Astrocyte of the cerebellum (primary cell): Measurements from ENCODE around the gene CCDC136.

ENCODE experiments used
- DNase-seq: peaks from one replicate; pipeline ENCODE4 v3.0.0-alpha.2; 2011; ENCODE audit warnings: low read depth
- H3K4me3 ChIP-seq: 2 replicates; pipeline ENCODE4 v1.5.1; 2011; ENCODE audit warnings: mild to moderate bottlenecking, low read depth, low read length, moderate library complexity
- in situ Hi-C: cut with HindIII; loops from 2 replicates; pipeline ENCODE4 v1.10.0; 2017; ENCODE audit warnings: low sequenced_read_pairs
- TF ChIP-seq, protein P1 (sequence below): IDR thresholded peaks from 2 replicates; pipeline ENCODE4 v1.5.1; 2012; ENCODE audit warnings: low read length, low read depth, moderate library complexity, mild to moderate bottlenecking; ENCODE audit errors: missing control alignments

The CCDC136 gene

DNA sequence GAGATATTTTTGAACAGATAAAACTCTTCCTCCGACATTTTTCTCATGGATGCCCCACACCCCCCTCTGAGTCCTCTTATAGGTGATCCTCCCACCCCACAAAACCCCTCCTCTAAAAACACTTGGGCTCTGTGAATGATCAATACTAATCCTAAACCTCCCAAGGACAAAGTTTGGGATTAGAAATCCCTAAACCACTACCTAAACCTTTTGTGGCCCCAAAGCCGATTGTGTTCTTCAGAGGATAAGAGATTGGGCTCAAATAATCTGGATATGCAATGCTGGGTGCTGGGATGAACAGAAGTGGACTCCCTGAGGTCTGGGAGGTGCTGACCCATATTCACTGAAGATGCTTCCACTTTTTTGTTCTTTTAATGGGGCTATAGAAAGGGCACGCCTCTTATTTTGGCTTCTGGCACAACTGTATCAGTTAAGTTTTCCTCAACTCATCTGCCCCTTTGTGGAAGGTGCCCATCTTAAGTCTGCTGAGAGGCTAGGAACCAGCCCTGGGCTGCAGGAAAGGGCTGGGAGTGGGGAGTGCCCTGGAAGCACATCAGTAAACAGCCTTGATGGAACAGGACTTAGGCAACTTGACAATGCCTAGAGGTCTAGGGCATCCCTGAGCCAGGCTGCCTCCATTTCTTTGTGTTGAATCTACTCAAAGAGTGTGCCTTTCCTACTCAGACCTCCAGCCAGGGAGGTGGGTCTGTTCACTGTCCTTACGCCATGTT is 15.9 kb upstream of the CCDC136 start, which contains the start of gene OPN1SW:
Gene OPN1SW, minus strand, starts transcription at position 51 of the 731 bp plus-strand sequence. Its CDS starts 13 bp downstream, at position 38.
- in situ Hi-C loops: no loop called here
- DNase-seq: no peak
- TF ChIP-seq, protein P1, sequence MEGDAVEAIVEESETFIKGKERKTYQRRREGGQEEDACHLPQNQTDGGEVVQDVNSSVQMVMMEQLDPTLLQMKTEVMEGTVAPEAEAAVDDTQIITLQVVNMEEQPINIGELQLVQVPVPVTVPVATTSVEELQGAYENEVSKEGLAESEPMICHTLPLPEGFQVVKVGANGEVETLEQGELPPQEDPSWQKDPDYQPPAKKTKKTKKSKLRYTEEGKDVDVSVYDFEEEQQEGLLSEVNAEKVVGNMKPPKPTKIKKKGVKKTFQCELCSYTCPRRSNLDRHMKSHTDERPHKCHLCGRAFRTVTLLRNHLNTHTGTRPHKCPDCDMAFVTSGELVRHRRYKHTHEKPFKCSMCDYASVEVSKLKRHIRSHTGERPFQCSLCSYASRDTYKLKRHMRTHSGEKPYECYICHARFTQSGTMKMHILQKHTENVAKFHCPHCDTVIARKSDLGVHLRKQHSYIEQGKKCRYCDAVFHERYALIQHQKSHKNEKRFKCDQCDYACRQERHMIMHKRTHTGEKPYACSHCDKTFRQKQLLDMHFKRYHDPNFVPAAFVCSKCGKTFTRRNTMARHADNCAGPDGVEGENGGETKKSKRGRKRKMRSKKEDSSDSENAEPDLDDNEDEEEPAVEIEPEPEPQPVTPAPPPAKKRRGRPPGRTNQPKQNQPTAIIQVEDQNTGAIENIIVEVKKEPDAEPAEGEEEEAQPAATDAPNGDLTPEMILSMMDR: no peak
- no peak within 1 kb of the TSS for H3K4me3 ChIP-seq

- TF ChIP-seq, protein P1: no peak
- DNase-seq: no peak
- in situ Hi-C loops: no loop called here
- H3K4me3 ChIP-seq: no peak overlapping the region
Observed at GRCh38 chr7:128777156-128778123, 14.3 kb upstream of the CCDC136 start.

- DNase-seq: no peak
- no peak overlapping the region for H3K4me3 ChIP-seq
- in situ Hi-C loops: no loop called here
- TF ChIP-seq, protein P1: no peak
Observed at GRCh38 chr7:128778946-128779345, 12.8 kb upstream of the CCDC136 start.

- no peak for DNase-seq
Observed at GRCh38 chr7:128781126-128781525, 10.6 kb upstream of the CCDC136 start.

DNA sequence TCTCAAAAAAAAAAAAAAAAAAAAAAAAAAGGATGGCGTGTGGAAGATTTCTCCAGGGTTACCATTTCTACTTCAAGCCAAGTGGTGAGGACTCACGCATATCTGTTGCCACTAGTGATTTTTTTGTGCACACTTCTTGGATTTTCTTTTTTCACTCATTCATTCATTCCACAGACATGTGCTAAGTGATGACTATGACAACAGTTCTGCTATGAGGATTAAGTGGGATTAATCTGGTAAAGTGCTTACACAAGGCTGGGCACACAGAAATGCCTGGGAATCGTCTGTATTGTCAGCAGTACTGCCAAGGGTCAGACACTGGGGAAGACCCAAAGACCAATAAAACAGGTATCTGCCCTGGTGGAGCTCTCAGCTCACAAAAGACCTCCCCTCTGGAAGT is 9.9 kb upstream of the CCDC136 start:
- no peak overlapping the region for H3K4me3 ChIP-seq
- no peak for DNase-seq
- TF ChIP-seq, protein P1: no peak
- in situ Hi-C loops: no loop called here

More at GRCh38 chr7:128781126-128781525, 10.6 kb upstream of the CCDC136 start:
- no peak overlapping the region for H3K4me3 ChIP-seq
- TF ChIP-seq, protein P1: no peak
- in situ Hi-C loops: no loop called here

- no peak overlapping the region for H3K4me3 ChIP-seq
- DNase-seq: peak; percentile 43
Observed at GRCh38 chr7:128783143-128783861, 8.5 kb upstream of the CCDC136 start.

More at GRCh38 chr7:128783143-128783861, 8.5 kb upstream of the CCDC136 start:
- TF ChIP-seq, protein P1: no peak
- in situ Hi-C loops: no loop called here
